ENCODE data around the gene METTL6. TPM values are rescaled to one million over a fixed set of nuclear protein-coding genes. Genes with fewer than 3 reads are reported as not detected.

METTL6 gene
- total RNA-seq, 1 experiment from 2014 or later, result 25.6 TPM

GRCh38 chr3:15377961-15378791 is 49.2 kb downstream of the METTL6 start:
- no peaks in the 10 kb centered on the region for H3K36me3 Mint-ChIP-seq (ENCODE audit: insufficient read depth in 1 of 3, low read depth in 3 of 3)

More at GRCh38 chr3:15377961-15378791, 49.2 kb downstream of the METTL6 start:
- H2BK15ac ChIP-seq (ENCODE audit: low read depth, low read length), result no peak overlapping the region
- no peak overlapping the region for H3K4ac ChIP-seq (ENCODE audit: low read depth, low read length)
- Mint-ChIP-seq H3K4me1 (peaks cover 3 to 5% of the 10 kb centered on the region in 2 experiments; a peak in 3 of 4 replicates), H3K27ac (peak overlapping the region in 2 of 3 experiments; percentile 73 to 92; a peak in 3 of 7 replicates), H3K4me3 (peak overlapping the region; percentile 25 to 46; a peak in 2 of 5 replicates), H3K27me3 (ENCODE audit: low read depth) (no peaks in the 10 kb centered on the region), H3K9me3 (no peaks in the 10 kb centered on the region; a peak in 1 of 5 replicates)
- no peak overlapping the region for H4K5ac ChIP-seq (ENCODE audit: insufficient read length, low read depth, low read length)
- no peaks in the 10 kb centered on the region for H3K79me1 ChIP-seq (ENCODE audit: insufficient read depth, low read depth, low read length, poor library complexity, severe bottlenecking)
- peak; percentile 93 for DNase-seq
- TF ChIP-seq CTCF (conservative IDR thresholded peaks at IDR 0.05), result peak; percentile 92
- no peak overlapping the region for H3K23ac ChIP-seq (ENCODE audit: insufficient read length, low read depth, low read length)
- no peak overlapping the region for H3K4me2 ChIP-seq (ENCODE audit: insufficient read depth, insufficient read length, low read length)
- no peak overlapping the region for H3K27ac ChIP-seq (ENCODE audit: insufficient read length, low read depth, low read length)
- no peak overlapping the region for H3K18ac ChIP-seq (ENCODE audit: insufficient read length, low read depth, low read length)
- H3K9ac ChIP-seq (ENCODE audit: extremely low read depth, insufficient read length, low read length), result no peak overlapping the region
- H3K79me2 ChIP-seq (ENCODE audit: insufficient read depth, low read length), result no peaks in the 10 kb centered on the region
- no CpG with 5 or more reads among the region's 16 CpGs for WGBS (ENCODE audit: extremely low coverage, insufficient read length, low lambda C conversion rate)
- no peak overlapping the region for H4K8ac ChIP-seq (replicated peaks; ENCODE audit: insufficient read length, low read depth, low read length)
- no peaks in the 10 kb centered on the region for H3K23me2 ChIP-seq (ENCODE audit: insufficient read length, low read depth, low read length, poor library complexity, severe bottlenecking)
- no peak overlapping the region for H2BK120ac ChIP-seq (ENCODE audit: low read depth, low read length, poor library complexity, severe bottlenecking)
- no peak overlapping the region for H2BK12ac ChIP-seq (ENCODE audit: insufficient read length, low read depth, low read length)
- no peak overlapping the region for H2AFZ ChIP-seq (ENCODE audit: low read length)
- no peak overlapping the region for H3K56ac ChIP-seq (ENCODE audit: insufficient read length, low read depth, low read length)
- H3K9me3 ChIP-seq (ENCODE audit: control insufficient read depth, low read depth, low read length), result no peaks in the 10 kb centered on the region
- H3K4me1 ChIP-seq (ENCODE audit: insufficient read depth, low read length), result no peaks in the 10 kb centered on the region
- H3K14ac ChIP-seq (ENCODE audit: insufficient read depth, low read length), result no peak overlapping the region
- no peaks in the 10 kb centered on the region for H4K20me1 ChIP-seq (ENCODE audit: control insufficient read depth, insufficient read depth, insufficient read length)
- H3T11ph ChIP-seq (ENCODE audit: low read length), result no peak overlapping the region
- H2BK20ac ChIP-seq (ENCODE audit: low read depth, low read length, poor library complexity, severe bottlenecking), result no peak overlapping the region
- H4K91ac ChIP-seq (ENCODE audit: insufficient read length, low read depth, low read length), result no peak overlapping the region
- H2AK5ac ChIP-seq (ENCODE audit: insufficient read length, low read length), result no peak overlapping the region
- no peak overlapping the region for H2BK5ac ChIP-seq (ENCODE audit: insufficient read length, low read length)
- H3K27me3 ChIP-seq (ENCODE audit: insufficient read depth, low read length), result no peaks in the 10 kb centered on the region
